HCT116 (cell line): Measurements from ENCODE around the gene THNSL1.

ENCODE experiments used
- CTCF ChIP-seq, 3 experiments: fragments of 200-600 bp in 1 of 3; sonication (generic) in 1 of 3; IDR thresholded peaks in 2 of 3; conservative IDR thresholded peaks in 1 of 3; 2 replicates each; pipeline ENCODE4 v1.5.1; 2012 to 2017; ENCODE audit warnings: low read depth in 2 of 3, low read length in 2 of 3, antibody characterized with exemption in 1 of 3, borderline replicate concordance in 1 of 3, control low read depth in 1 of 3, mild to moderate bottlenecking in 1 of 3, mixed read lengths in 1 of 3, mixed run types in 1 of 3, moderate library complexity in 1 of 3; ENCODE audit not compliant: insufficient read depth in 1 of 3
- EZH2 ChIP-seq: fragments of 200-600 bp; sonication (generic); IDR thresholded peaks from 2 replicates; pipeline ENCODE4 v1.6.1; 2017; ENCODE audit warnings: antibody characterized with exemption, mixed run types
- MAX ChIP-seq: IDR thresholded peaks from 2 replicates; pipeline ENCODE4 v1.6.1; 2012
- POLR2A ChIP-seq: IDR thresholded peaks from 2 replicates; pipeline ENCODE4 v1.7.0; 2011; ENCODE audit warnings: borderline replicate concordance; ENCODE audit not compliant: insufficient read depth, insufficient read length; ENCODE audit errors: extremely low read depth
- YY1 ChIP-seq: IDR thresholded peaks from 2 replicates; pipeline ENCODE4 v1.6.1; 2011; ENCODE audit warnings: low read length, low read depth, moderate library complexity, mild to moderate bottlenecking; ENCODE audit not compliant: insufficient replicate concordance; ENCODE audit errors: extremely low read depth
- ZBTB33 ChIP-seq: IDR thresholded peaks from 2 replicates; pipeline ENCODE4 v1.6.1; 2011; ENCODE audit warnings: mild to moderate bottlenecking, low read length, moderate library complexity; ENCODE audit not compliant: insufficient replicate concordance; ENCODE audit errors: extremely low read depth

GRCh38 chr10:24966962-24967481 is 49.4 kb upstream of the THNSL1 start:
- TF ChIP-seq ZBTB33, result no peak
- no peak for TF ChIP-seq CTCF (IDR thresholded peaks at IDR 0.05 in 2 of 3, conservative IDR thresholded peaks at IDR 0.05 in 1 of 3; ENCODE audit: borderline replicate concordance in 1 of 3, insufficient read depth in 1 of 3, low read depth in 2 of 3, low read length in 2 of 3)
- TF ChIP-seq EZH2, result no peak
- TF ChIP-seq MAX, result no peak
- no peak for TF ChIP-seq POLR2A
- TF ChIP-seq YY1, result no peak
